ENCODE data around the gene NUDT3. TPM values are rescaled to one million over a fixed set of nuclear protein-coding genes. Genes with fewer than 3 reads are reported as not detected.

NUDT3 gene
- total and polyA plus RNA-seq, 4 donors = 3.2 to 20.2 (median 9.5) TPM

DNA sequence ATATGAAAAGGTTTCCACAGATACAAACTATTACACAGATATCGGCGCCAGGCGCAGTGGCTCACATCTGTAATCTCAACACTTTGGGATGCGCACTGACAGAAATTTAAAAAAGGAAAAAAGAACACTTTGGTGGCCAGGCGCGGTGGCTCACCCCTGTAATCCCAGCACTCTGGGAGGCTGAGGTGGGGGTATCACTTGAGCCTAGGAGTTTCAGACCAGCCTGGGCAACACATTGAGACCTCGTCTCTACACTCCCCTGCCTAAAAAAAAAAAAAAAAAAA lies 41.6 kb downstream of the NUDT3 start:
- Histone ChIP-seq H3K36me3 (ENCODE audit: control insufficient read depth in 4 of 4, insufficient read depth in 3 of 4, low read depth in 1 of 4, low read length in 3 of 4) (no peaks in the 10 kb centered on the region), H3K9me3 (ENCODE audit: control insufficient read depth in 4 of 4, low read length in 3 of 4) (no peaks in the 10 kb centered on the region), H3K27me3 (ENCODE audit: control insufficient read depth in 4 of 4, insufficient read depth in 4 of 4, low read length in 3 of 4) (no peaks in the 10 kb centered on the region), H3K9ac (ENCODE audit: low read depth in 1 of 2, low read length in 2 of 2) (no peak overlapping the region), H3K4me1 (ENCODE audit: control insufficient read depth in 4 of 4, insufficient read depth in 4 of 4, low read length in 3 of 4) (peaks cover 4 to 10% (median 7%) of the 10 kb centered on the region in 4 donors), H3K4me3 (ENCODE audit: low read depth in 1 of 3, low read length in 3 of 3) (no peak overlapping the region), H3K27ac (ENCODE audit: low read depth in 1 of 2, low read length in 2 of 2) (no peak overlapping the region)
- TF ChIP-seq HNF4A (conservative IDR thresholded peaks at IDR 0.05) (no peak), FOXA1 (IDR thresholded peaks at IDR 0.05) (no peak), HNF4G (IDR thresholded peaks at IDR 0.05) (no peak), RAD21 (IDR thresholded peaks at IDR 0.05) (no peak), JUND (IDR thresholded peaks at IDR 0.05) (no peak), EGR1 (IDR thresholded peaks at IDR 0.05; ENCODE audit: low read depth in 2 of 2) (no peak), NR2F2 (IDR thresholded peaks at IDR 0.05) (no peak), FOXA2 (IDR thresholded peaks at IDR 0.05) (no peak), RXRA (IDR thresholded peaks at IDR 0.05) (no peak), YY1 (IDR thresholded peaks at IDR 0.05) (no peak), TAF1 (conservative IDR thresholded peaks at IDR 0.05) (no peak), SP1 (IDR thresholded peaks at IDR 0.05) (no peak), GABPA (IDR thresholded peaks at IDR 0.05 in 1 of 2, conservative IDR thresholded peaks at IDR 0.05 in 1 of 2) (no peak)
- TF ChIP-seq, protein P1, sequence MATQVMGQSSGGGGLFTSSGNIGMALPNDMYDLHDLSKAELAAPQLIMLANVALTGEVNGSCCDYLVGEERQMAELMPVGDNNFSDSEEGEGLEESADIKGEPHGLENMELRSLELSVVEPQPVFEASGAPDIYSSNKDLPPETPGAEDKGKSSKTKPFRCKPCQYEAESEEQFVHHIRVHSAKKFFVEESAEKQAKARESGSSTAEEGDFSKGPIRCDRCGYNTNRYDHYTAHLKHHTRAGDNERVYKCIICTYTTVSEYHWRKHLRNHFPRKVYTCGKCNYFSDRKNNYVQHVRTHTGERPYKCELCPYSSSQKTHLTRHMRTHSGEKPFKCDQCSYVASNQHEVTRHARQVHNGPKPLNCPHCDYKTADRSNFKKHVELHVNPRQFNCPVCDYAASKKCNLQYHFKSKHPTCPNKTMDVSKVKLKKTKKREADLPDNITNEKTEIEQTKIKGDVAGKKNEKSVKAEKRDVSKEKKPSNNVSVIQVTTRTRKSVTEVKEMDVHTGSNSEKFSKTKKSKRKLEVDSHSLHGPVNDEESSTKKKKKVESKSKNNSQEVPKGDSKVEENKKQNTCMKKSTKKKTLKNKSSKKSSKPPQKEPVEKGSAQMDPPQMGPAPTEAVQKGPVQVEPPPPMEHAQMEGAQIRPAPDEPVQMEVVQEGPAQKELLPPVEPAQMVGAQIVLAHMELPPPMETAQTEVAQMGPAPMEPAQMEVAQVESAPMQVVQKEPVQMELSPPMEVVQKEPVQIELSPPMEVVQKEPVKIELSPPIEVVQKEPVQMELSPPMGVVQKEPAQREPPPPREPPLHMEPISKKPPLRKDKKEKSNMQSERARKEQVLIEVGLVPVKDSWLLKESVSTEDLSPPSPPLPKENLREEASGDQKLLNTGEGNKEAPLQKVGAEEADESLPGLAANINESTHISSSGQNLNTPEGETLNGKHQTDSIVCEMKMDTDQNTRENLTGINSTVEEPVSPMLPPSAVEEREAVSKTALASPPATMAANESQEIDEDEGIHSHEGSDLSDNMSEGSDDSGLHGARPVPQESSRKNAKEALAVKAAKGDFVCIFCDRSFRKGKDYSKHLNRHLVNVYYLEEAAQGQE (IDR thresholded peaks at IDR 0.05) = no peak
- TF ChIP-seq, protein P2, sequence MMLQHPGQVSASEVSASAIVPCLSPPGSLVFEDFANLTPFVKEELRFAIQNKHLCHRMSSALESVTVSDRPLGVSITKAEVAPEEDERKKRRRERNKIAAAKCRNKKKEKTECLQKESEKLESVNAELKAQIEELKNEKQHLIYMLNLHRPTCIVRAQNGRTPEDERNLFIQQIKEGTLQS (IDR thresholded peaks at IDR 0.05) = no peak
- TF ChIP-seq, protein P3, sequence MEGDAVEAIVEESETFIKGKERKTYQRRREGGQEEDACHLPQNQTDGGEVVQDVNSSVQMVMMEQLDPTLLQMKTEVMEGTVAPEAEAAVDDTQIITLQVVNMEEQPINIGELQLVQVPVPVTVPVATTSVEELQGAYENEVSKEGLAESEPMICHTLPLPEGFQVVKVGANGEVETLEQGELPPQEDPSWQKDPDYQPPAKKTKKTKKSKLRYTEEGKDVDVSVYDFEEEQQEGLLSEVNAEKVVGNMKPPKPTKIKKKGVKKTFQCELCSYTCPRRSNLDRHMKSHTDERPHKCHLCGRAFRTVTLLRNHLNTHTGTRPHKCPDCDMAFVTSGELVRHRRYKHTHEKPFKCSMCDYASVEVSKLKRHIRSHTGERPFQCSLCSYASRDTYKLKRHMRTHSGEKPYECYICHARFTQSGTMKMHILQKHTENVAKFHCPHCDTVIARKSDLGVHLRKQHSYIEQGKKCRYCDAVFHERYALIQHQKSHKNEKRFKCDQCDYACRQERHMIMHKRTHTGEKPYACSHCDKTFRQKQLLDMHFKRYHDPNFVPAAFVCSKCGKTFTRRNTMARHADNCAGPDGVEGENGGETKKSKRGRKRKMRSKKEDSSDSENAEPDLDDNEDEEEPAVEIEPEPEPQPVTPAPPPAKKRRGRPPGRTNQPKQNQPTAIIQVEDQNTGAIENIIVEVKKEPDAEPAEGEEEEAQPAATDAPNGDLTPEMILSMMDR (IDR thresholded peaks at IDR 0.05; ENCODE audit: low read depth, low read length, missing input control) = no peak
- TF ChIP-seq, protein P4, sequence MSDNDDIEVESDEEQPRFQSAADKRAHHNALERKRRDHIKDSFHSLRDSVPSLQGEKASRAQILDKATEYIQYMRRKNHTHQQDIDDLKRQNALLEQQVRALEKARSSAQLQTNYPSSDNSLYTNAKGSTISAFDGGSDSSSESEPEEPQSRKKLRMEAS (IDR thresholded peaks at IDR 0.05) = no peak
- TF ChIP-seq, protein P5, sequence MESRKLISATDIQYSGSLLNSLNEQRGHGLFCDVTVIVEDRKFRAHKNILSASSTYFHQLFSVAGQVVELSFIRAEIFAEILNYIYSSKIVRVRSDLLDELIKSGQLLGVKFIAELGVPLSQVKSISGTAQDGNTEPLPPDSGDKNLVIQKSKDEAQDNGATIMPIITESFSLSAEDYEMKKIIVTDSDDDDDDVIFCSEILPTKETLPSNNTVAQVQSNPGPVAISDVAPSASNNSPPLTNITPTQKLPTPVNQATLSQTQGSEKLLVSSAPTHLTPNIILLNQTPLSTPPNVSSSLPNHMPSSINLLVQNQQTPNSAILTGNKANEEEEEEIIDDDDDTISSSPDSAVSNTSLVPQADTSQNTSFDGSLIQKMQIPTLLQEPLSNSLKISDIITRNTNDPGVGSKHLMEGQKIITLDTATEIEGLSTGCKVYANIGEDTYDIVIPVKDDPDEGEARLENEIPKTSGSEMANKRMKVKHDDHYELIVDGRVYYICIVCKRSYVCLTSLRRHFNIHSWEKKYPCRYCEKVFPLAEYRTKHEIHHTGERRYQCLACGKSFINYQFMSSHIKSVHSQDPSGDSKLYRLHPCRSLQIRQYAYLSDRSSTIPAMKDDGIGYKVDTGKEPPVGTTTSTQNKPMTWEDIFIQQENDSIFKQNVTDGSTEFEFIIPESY (IDR thresholded peaks at IDR 0.05) = no peak
- no peak for DNase-seq (ENCODE audit: low spot score)
- 85% methylated on average over 7 of the region's 7 CpGs for WGBS
